NCI-H146 treated with DMSO at 0.1 percent for 48 hours (cell line): ENCODE data around the gene APOL5.
"Not testable (repeated sequence)": the region's sequence is repeated elsewhere in the genome, so short reads cannot be mapped to it uniquely, and the experiment has no call there.

Experiments
- DNase-seq: peaks from one replicate; lab custom pipeline; 2025; ENCODE audit not compliant: unreplicated experiment; lab: John Stamatoyannopoulos, UW

APOL5 gene

DNA sequence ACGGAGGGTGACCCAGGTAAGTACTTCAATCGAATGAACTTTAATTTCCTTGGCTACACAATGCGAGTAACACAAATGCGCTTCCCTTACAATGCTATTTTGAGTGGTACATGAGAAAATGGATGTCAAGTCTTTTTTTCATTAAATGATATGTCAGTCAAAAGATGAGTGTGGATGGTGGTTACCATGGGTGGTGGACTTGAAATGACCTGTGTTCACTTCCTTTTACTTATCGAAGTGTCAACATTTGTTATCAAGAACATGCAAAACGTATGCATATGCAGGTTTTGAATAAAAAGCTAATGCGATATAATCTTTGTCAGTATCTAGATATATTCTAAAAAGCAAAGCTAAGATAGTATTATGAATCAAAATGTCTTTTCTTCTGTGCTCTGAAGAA, 8.8 kb upstream of the APOL5 start:
- no peak for DNase-seq

DNA sequence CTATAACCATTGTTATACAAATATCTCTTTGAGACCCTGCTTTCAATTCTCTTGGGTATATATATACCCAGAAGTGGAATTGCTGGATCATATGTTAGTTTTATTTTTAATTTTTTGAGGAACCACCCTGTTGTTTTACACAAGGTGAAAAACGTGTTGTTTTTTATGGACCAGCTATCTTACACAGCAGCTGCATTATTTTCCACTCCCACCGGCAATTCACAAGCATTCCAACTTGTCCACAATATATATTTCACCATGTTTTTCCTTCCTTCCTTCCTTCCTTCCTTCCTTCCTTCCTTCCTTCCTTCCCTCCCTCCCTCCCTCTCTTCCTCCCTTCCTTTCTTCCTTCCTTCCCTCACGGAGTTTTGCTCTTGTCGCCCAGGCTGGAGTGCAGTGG, 6.3 kb upstream of the APOL5 start:
- DNase-seq: no peak

DNA sequence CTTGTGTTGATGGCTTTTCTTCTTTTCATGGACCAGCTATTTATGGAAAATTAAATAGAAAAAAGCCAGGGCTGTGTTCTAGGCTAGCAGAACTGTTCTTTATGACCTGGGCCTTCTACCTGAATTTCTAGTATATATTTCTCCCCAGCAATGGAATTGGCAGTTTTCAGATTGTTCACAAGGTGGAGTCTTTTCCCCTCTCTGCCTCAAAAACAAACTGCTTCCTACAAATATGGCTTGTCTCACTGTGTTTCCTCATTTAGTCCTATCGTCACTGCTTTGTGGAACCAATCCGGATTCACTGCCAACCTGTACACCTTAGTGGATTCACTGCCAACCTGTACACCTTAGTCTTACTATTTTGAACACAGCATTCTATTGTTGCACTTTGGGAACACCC, 5.0 kb upstream of the APOL5 start:
- no peak for DNase-seq

DNA sequence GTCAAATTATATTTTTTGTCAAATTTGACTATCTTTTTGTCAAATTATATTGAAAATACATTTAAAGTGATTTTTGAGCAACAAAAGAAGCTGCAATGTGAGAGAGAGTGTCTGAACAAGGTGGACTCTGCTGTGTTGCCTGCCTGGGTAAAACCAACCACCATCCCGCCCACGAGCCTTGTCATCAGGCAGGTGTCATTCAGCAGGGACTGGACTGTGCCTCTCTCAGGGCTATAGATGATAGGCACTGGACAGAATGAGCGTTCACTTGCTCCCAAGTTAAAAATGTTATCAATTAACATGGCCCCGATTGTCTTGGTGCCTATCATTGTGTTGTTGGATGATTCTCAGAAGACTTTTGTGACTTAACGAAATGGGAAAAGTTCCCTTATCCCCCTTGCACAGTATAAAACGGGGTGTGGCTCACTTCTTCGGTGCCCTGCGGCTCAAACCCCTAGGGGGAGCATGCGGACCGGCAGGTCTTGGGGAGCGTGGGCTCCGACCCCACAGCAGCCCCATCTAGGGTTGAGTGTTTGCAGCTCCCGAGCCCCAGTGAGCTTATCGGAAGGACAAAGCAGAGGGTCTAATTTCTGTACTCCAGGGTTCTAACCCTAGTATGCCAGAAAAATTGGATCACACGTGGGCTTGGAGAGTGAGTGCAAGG, 1.7 kb downstream of the APOL5 start:
- DNase-seq: no peak

DNA sequence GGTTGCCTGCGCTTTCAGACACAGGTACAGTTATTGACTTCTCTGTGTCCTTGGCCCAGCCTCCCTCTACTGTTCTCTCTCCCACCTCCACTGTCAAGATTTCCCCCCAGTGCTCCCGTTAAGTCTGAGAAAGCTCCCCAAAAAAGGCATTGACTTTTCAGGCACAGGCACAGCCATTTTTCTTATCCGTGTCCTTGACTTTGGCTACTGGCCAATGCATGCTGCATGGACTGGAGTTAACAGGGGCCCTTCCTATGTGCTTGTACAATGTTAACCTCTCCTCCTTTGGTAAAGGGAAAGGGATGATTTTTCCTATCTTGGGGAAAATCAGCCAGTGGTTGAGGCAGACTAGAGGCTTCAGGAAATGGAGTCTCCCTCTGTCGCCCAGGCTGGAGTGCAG, 4.3 kb downstream of the APOL5 start:
- no peak for DNase-seq

DNA sequence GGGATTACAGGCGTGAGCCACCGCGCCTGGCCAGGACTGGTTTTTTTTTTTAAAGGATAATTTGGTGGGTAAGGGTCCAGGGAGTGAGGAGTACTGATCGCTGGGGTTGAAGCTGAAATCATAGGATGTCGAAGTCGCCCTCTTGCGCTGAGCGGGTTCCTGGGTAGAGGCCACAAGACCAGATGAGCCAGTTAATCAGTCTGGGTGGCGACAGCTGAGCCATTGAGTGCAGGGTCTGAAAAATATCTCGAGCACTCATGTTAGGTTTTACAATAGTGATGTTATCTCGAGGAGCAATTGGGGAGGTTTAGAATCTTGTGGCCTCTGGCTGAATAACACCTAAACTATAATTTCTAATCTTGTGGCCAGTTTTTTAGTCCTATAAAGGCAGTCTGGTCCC, 7.8 kb downstream of the APOL5 start:
- no peak for DNase-seq

DNA sequence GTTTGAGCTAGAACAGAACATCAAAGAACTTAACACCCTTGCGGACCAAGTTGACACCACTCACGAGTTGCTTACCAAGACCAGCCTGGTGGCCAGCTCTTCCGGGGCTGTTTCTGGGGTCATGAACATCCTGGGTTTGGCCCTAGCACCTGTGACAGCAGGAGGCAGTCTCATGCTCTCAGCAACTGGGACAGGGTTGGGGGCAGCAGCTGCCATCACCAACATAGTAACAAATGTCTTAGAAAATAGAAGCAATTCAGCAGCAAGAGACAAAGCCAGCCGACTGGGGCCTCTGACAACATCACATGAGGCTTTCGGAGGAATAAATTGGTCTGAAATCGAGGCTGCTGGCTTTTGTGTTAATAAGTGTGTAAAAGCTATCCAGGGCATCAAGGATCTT, 8.7 kb downstream of the APOL5 start:
- DNase-seq: no peak

DNA sequence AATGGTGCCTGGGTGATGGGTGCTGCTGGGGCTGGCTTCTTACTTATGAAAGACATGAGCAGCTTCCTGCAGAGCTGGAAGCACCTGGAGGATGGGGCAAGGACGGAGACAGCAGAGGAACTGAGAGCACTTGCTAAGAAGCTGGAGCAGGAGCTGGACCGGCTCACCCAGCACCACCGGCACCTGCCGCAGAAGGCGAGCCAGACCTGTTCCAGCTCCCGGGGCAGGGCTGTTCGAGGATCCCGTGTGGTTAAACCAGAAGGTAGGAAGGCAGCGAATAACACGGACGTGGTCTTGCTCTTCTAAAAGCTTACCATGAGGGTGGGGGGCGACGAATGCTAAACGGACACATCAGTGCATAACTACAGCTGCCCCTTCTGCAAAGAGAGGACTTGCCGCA, 9.3 kb downstream of the APOL5 start:
- DNase-seq: no peak

DNA sequence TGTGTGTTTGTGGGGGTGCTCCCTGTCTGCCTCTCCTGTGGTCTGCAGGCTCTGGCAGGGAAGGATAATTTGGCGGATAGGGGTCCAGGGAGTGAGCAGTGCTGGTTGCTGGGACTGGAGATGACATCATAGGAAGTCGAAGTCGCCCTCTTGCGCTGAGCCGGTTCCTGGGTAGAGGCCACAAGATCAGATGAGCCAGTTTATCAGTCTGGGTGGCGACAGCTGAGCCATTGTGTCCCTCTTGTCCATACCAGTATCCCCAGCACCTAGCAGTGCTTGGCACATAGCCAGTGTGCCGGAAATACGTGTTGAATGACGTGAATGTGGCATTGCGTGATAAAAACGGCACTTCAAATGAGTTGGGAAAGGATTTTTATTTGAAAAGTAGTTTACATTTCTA, 9.8 kb downstream of the APOL5 start:
- DNase-seq: no peak

DNA sequence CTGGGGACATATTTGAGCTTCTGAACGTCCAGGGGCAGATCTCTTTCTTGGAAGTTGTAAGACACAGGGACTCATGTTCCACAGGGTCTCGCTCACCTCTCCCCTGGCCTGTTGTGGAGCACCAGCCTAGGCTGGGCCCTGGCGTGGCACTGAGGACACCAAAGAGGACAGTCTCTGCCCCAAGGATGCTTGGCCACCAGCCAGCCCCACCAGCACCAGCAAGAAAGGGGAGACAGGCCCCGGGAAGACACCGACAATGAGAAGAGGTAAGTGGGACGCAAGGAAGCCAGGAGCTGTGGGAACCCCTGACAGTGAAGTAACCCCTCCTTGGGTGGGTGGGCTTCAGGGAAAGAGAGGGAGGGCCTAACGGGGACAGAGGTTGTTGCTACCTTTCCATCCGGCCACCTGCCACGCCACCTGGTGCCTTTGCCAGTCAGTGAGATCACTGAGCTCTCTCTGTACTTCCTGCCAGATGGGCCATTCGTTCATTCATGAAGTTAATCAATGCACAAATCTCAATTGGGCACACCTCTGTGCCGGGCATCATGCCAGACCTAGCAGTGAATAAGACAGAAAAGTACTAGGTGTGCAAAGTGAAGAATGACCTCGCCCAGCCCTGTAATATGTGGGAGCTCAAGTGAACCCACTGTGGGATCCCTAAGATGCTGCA, 11.1 kb downstream of the APOL5 start:
- peak; percentile 2 for DNase-seq

DNA sequence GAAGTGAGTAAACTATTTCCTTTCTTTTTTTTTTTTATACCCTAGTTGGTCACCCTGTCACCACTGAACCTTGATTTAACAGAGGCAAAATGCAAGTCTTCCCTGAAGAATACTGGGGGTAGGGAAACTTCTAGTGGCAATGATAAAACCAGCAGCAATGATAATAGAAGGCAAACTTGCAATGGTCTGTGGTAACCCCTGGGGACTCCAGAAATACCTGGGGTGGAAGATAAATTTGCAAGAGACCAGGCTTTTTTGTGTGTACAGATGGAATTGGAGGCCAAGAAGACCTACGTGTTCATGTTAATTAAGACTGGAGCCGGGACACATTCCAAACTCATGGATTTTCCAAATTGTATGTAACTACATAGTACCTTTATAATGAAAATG, 11.6 kb downstream of the APOL5 start:
- no peak for DNase-seq

DNA sequence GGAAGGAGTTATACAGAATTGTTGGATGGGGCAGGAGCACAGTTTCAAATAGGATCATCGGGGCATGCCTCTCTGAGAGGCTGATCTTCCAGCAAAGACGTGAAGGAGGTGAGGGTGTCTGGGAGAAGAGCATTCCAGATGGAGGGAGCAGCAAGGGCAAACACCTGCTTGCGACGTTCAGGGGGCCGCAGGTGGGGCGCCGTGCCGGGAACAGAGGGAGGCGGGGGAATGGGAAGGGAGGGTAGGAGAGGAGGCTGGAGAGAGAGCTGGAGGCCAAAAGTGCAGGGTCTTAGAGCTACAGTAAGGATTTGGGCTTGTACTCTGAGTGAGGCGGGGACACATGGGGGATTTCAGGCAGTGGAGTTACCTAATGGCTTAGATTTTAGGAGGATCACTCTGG, 13.6 kb downstream of the APOL5 start:
- no peak for DNase-seq

DNA sequence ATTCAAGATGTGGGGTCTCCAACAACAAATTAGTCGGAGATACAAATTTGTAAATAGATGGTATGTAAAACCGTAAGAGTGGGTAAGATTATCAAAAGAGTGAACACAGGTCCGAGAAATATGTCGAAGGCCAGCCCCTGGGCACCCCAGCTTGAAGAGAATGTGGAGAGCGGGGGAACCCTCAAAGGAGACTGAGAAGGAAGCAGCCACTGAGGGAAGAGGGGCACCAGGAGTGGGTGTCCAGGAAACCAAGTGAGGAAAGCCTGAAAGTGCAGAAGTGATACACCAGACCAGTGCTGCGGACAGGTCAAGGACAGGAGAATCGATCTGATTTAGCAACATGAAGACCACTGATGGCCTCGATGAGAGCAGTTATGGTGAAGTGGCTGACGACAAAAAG, 14.4 kb downstream of the APOL5 start:
- no peak for DNase-seq

DNA sequence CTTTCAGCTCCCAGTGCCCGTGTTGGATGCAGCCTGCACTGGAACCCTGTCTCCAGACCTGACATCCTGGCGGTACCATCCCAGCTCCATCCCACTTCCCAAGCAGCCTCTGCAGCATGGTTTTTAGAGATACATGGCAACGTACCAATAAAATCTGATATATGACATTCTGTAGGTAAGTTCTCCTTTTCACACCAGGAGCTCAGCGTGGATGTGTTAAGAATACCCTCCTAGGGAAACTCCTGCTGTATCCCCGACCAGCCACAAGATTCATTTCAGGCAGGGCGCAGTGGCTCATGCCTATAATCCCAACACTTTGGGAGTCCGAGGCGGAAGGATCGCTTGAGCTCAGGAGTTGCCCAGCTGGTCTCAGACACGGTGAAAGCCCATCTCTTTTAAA, 15.4 kb downstream of the APOL5 start:
- no peak for DNase-seq

DNA sequence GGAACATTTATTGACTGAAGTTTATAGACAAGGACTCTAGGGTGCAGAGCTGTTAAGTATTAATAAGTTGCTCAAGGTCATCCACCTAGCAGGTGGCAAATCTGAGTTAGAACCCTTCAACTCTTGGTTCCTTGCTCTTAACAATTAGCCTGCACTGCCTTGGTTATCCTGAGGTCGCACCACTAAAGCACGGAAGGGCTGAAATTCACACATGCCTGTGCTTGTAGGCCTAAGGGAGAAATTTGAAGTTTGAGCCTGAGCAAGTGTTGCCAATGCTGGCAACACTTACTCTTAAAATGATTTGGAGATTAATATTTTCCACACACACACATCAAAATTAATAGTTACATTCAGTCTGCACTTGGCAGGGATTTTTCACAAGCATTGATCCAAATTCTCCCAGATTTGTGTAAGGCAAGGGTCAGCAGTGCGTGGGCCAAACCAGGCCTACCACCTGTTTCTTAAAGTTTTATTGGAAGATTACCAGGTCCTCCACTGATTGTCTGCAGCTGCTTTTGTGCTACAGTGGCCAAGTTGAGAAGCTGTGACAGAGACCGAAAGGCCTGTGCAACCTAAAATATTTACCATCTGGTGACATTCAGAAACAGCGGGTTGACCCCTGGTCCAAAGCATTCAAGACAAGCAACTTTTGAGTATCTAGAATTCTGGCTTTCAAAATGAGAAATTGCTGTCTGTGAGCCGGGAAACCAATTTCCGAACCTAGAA, 16.3 kb downstream of the APOL5 start:
- no peak for DNase-seq

DNA sequence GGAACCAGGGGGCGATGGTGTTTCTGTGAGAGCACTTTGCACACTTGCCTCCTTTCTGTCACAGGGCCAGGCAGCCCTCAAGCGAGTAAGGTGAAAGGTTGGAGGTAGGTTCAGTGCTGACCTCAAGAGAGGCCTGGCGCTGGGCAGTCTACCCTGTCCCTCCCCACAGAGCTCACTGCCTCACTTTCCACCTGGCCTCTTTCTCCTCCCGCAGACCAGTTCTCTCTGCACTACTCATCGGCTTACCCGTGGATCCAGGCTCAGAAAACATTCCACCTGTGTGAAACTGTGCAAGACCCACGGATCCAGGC, 16.8 kb downstream of the APOL5 start:
- DNase-seq: no peak

DNA sequence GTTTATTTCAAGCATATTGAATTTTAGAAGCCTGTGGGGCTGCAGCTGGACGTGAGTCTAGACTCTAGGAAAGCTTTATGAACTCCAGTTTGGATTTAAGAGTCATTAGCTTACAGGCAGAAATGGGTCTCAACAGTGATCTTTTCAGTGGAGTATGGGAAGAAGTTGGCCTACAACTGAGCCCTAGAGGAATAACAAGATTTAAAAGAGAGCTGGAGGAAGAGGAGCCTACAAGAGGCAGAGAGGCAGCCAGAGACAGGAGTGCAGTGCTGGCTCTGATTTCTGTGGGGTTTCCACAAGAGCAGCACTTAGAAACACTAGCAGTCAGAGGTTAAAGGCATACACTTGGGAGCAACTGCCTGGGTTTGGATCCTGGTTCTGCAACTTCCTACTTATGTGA, 17.9 kb downstream of the APOL5 start:
- no peak for DNase-seq

DNA sequence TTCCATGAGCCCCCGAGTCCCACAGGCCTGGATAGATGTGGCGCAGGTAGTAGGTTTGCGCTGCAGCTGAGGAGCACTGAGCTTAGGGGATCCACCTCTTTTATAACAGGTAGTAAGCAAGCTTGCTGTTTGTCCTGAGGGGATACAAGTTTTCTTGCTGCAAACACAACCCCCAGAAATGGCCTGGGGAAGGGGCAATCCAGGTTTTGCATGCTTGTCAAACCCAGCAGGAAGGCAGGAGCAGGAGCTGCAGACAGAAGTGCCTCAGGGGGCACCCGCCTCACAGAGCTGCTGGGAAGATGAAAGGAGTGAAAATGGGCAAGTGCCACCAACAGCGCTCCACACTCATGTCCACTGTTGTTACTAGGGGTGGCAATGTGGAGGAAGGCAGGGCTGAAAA, 18.5 kb downstream of the APOL5 start:
- no peak for DNase-seq

DNA sequence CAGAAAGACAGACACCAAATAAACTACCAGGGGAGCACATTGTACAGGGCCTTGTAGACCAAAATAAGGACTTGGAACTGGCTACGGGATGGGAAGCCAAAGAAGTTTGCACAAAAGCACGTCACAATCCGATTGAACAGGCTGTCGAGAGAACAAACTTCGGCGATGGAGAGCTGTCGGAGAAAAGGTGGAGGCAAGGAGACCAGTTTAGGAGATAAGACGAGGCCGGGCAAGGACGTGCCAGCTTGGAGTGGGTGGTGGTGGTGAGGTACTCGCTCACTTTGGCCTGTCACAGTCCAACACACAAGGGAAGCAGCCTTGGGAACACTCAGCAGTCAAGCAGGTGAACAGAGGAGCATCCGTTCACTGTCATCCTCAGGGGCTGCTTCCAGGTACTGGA, 19.0 kb downstream of the APOL5 start:
- DNase-seq: no peak

DNA sequence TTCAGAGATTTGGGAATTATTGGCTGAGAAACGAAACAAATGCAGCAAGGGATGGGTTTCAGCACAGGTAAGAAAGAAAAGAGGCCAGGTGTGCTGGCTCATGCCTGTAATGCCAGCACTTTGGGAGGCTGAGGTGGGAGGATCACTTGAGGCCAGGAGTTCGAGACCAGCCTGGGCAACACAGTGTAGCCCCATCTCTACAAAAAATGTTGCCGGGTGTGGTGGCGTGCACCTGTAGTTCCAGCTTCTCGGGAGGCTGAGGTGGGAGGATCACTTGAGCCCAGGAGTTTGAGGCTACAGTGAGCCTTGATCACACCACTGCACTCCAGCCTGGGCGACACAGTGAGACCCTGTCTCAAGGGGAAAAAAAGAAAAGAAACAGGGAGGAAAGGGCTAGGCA, 20.2 kb downstream of the APOL5 start:
- DNase-seq: not testable (repeated sequence)

DNA sequence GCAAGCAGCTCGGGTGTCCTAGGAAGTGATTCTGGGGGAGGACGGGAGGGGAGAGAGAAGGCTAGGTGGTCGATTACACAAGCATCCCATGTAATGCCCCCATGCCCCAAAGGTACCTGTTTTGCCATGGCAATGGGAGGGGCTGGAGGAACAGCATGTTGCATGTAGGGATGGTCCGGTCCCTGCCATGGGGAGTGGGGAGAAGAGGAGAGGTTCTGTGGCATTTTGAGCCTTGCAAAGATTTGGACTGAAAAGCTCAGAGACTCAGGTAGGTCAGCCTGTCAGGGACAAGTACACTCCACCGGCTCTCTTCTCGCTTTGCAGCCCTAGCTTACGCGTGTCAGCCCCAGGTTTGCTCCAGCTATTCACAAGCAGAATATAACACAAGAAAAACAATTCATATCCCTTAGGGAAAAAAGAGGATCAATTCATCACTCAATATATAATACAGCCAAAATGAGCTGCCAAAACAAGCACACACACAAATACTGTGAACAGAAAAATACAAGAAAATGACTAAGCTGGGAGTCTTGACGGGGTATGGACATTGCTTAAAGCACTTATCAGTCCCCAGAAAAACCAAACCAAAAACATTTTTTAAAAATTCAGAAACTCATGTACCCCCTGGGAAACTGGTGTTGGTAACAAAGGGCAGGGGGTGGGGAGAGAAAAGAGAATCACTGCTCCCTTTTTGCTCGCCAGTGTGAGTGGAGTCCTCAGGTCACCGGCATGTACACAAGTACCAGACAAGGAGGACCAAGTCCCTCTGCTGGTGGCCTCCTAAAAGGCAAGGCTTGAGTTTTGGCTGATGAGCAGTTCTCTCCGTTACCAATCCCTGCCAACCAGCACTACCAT, 21.6 kb downstream of the APOL5 start:
- no peak for DNase-seq

DNA sequence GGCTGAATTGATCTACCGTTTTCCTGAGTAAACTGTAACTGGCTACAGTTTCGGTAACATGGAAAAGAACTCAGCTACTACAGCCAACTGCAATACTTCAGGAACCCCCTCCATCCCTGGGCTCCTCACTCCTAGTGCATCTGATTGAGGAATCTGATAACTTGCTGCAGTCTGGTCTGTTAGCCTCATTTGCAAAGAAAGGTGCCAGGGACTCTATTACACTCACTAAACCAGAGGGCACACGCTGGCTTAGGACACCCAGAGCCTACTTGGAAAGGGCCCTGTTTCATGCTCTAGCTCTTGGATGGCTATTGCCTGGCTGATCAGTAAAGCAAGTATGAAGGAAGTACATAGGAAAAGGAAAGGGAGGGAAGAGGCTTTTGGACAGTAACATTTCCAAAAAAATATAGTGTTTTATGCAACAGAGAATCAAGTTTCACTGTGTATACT, 22.3 kb downstream of the APOL5 start:
- DNase-seq: no peak
